Measurements from ENCODE around the gene HPSE2. TPM values are rescaled to one million over a fixed set of nuclear protein-coding genes. Genes with fewer than 3 reads are reported as not detected.

Gene HPSE2
- total RNA-seq, 4 donors from 2014 or later, result not detected

- DNase-seq, result no peak
- H3K27ac ChIP-seq, result no peak overlapping the region
- H3K4me1 ChIP-seq, result peaks cover 0 to 14% of the 10 kb centered on the region in 2 donors
- no peaks in the 10 kb centered on the region for H3K27me3 ChIP-seq
- intact Hi-C loops (cut with DNase I), result no loop called here
- no peaks in the 10 kb centered on the region for H3K9me3 ChIP-seq
- 44% methylated on average over 2 of the region's 2 CpGs for WGBS, 2 donors
- TF ChIP-seq CTCF (IDR thresholded peaks at IDR 0.05) (no peak), POLR2A (IDR thresholded peaks at IDR 0.05) (no peak)
- H3K4me3 ChIP-seq (replicated peaks in 1 of 3), result no peak overlapping the region
- H3K36me3 ChIP-seq, result no peaks in the 10 kb centered on the region
Measured at GRCh38 chr10:98586096-98586495, 649.6 kb downstream of the HPSE2 start.

GRCh38 chr10:98582363-98582762 is 653.3 kb downstream of the HPSE2 start:
- intact Hi-C loops (cut with DNase I), result no loop called here
- Histone ChIP-seq H3K4me3 (replicated peaks in 1 of 3) (no peak overlapping the region), H3K36me3 (no peaks in the 10 kb centered on the region), H3K27ac (no peak overlapping the region), H3K9me3 (no peaks in the 10 kb centered on the region), H3K4me1 (peaks cover 0 to 10% of the 10 kb centered on the region in 2 donors), H3K27me3 (no peaks in the 10 kb centered on the region)
- 41 to 64% methylated on average over 2 of the region's 2 CpGs for WGBS, 2 donors
- DNase-seq, result no peak
- TF ChIP-seq POLR2A (IDR thresholded peaks at IDR 0.05) (no peak), CTCF (IDR thresholded peaks at IDR 0.05) (no peak)

- H3K4me3 ChIP-seq (replicated peaks in 1 of 3), result no peak overlapping the region
- H3K27me3 ChIP-seq, result no peaks in the 10 kb centered on the region
- no peak for DNase-seq
Measured at GRCh38 chr10:98577578-98577977, 658.1 kb downstream of the HPSE2 start.

GRCh38 chr10:98577168-98577567 is 658.5 kb downstream of the HPSE2 start:
- TF ChIP-seq POLR2A (IDR thresholded peaks at IDR 0.05) (no peak), CTCF (IDR thresholded peaks at IDR 0.05) (no peak)
- H3K27me3 ChIP-seq, result no peaks in the 10 kb centered on the region
- H3K36me3 ChIP-seq, result no peaks in the 10 kb centered on the region
- intact Hi-C loops (cut with DNase I), result no loop called here
- no peaks in the 10 kb centered on the region for H3K4me1 ChIP-seq
- no peak overlapping the region for H3K4me3 ChIP-seq (replicated peaks in 1 of 3)
- H3K9me3 ChIP-seq, result no peaks in the 10 kb centered on the region
- no peak for DNase-seq
- no peak overlapping the region for H3K27ac ChIP-seq

More at GRCh38 chr10:98577578-98577977, 658.1 kb downstream of the HPSE2 start:
- Histone ChIP-seq H3K4me1 (no peaks in the 10 kb centered on the region), H3K36me3 (no peaks in the 10 kb centered on the region), H3K9me3 (no peaks in the 10 kb centered on the region), H3K27ac (no peak overlapping the region)
- intact Hi-C loops (cut with DNase I), result no loop called here
- TF ChIP-seq POLR2A (IDR thresholded peaks at IDR 0.05) (no peak), CTCF (IDR thresholded peaks at IDR 0.05) (no peak)

GRCh38 chr10:98576096-98576495 is 659.6 kb downstream of the HPSE2 start:
- 56 to 72% methylated on average over 4 of the region's 4 CpGs for WGBS, 2 donors
- intact Hi-C loops (cut with DNase I), result no loop called here
- no peak overlapping the region for H3K27ac ChIP-seq
- no peaks in the 10 kb centered on the region for H3K36me3 ChIP-seq
- no peak overlapping the region for H3K4me3 ChIP-seq (replicated peaks in 1 of 3)
- no peaks in the 10 kb centered on the region for H3K4me1 ChIP-seq
- TF ChIP-seq CTCF (IDR thresholded peaks at IDR 0.05) (no peak), POLR2A (IDR thresholded peaks at IDR 0.05) (no peak)
- H3K27me3 ChIP-seq, result no peaks in the 10 kb centered on the region
- no peaks in the 10 kb centered on the region for H3K9me3 ChIP-seq
- DNase-seq, result no peak
